ENCODE measurements around the gene RPS6KB1.
A peak's percentile ranks its signal among the peaks of the same experiment; 100 is the strongest.
"Not testable (repeated sequence)": the region's sequence is repeated elsewhere in the genome, so short reads cannot be mapped to it uniquely, and the experiment has no call there.

The RPS6KB1 gene

GRCh38 chr17:59892924-59893675 is at the start of gene RPS6KB1, which contains the start of gene TUBD1:
RPS6KB1 (plus strand) TSS chr17:59893121; CDS start chr17:59893185, 64 bp downstream.
TUBD1 (minus strand) TSS chr17:59892943; CDS start chr17:59891002, 1,941 bp downstream.
- DNase-seq, result peak; percentile 94

- DNase-seq, result no peak
Measured at GRCh38 chr17:59844884-59845594, 47.9 kb upstream of the RPS6KB1 start.

- DNase-seq, result no peak
Measured at GRCh38 chr17:59845595-59846393, 47.1 kb upstream of the RPS6KB1 start.

GRCh38 chr17:59846394-59847165 is 46.3 kb upstream of the RPS6KB1 start:
- no peak for DNase-seq

GRCh38 chr17:59848385-59848668 is 44.6 kb upstream of the RPS6KB1 start:
- DNase-seq, result no peak

GRCh38 chr17:59848778-59849177 is 44.1 kb upstream of the RPS6KB1 start:
- peak; percentile 55 for DNase-seq

- not testable (repeated sequence) for DNase-seq
Measured at GRCh38 chr17:59850311-59850710, 42.6 kb upstream of the RPS6KB1 start.

GRCh38 chr17:59851439-59852375 is 41.2 kb upstream of the RPS6KB1 start:
- no peak for DNase-seq

GRCh38 chr17:59852847-59853167 is 40.1 kb upstream of the RPS6KB1 start:
- DNase-seq, result not testable (repeated sequence)

GRCh38 chr17:59853168-59853918 is 39.6 kb upstream of the RPS6KB1 start:
- peak; percentile 67 for DNase-seq

GRCh38 chr17:59853919-59854729 is 38.8 kb upstream of the RPS6KB1 start:
- DNase-seq, result not testable (repeated sequence)

- DNase-seq, result no peak
Measured at GRCh38 chr17:59856859-59857794, 35.8 kb upstream of the RPS6KB1 start.

- no peak for DNase-seq
Measured at GRCh38 chr17:59858167-59858816, 34.6 kb upstream of the RPS6KB1 start.

GRCh38 chr17:59858932-59859331 is 34.0 kb upstream of the RPS6KB1 start:
- DNase-seq, result no peak

- no peak for DNase-seq
Measured at GRCh38 chr17:59859444-59860025, 33.4 kb upstream of the RPS6KB1 start.

- no peak for DNase-seq
Measured at GRCh38 chr17:59863616-59864015, 29.3 kb upstream of the RPS6KB1 start.

- no peak for DNase-seq
Measured at GRCh38 chr17:59869941-59870218, 23.0 kb upstream of the RPS6KB1 start.

- DNase-seq, result no peak
Measured at GRCh38 chr17:59870482-59870881, 22.4 kb upstream of the RPS6KB1 start.

Measured in activated CD4-positive, CD25-positive, alpha-beta regulatory T cell treated with anti-CD3 and anti-CD28 coated beads, Interleukin-2, amount 50 U/mL, for 72 hours (primary cell).